HepG2 (cell line): ENCODE results near the gene DNAJC7. TPM values are rescaled to one million over a fixed set of nuclear protein-coding genes. Genes with fewer than 3 reads are reported as not detected.

ENCODE experiments used
- ATAC-seq: fragments of 200-7000 bp; cut with Tn5 transposase; 3 replicates; pipeline ENCODE4 v1.9.1; 2020; ENCODE audit warnings: mild to moderate bottlenecking, moderate library complexity
- Bru-seq: library from RNA; stranded (reverse); fragments of 400-500 nt; gene quantifications from one replicate; lab custom pipeline; 2021; lab: Mats Ljungman, UMichigan
- BruChase-seq, 2 experiments: library from RNA; stranded (reverse); fragments of 400-500 nt; gene quantifications; one replicate each; lab custom pipeline; 2021; lab: Mats Ljungman, UMichigan
- BruUV-seq: library from RNA; stranded (reverse); fragments of 400-500 nt; replicated peaks from 2 replicates; lab custom pipeline; 2021; lab: Mats Ljungman, UMichigan
- CTCF ChIA-PET: fragments of 300-600 bp; formaldehyde crosslinking; extraction: SDS; loops from one replicate; lab custom pipeline; 2021; ENCODE audit warnings: low total read pairs, inconsistent platforms, low intra/inter-chr PET ratio; lab: Yijun Ruan, JAX
- POLR2A ChIA-PET: fragments of 350-600 bp; sonication (Branson Sonifier 250); formaldehyde crosslinking; loops from one replicate; lab custom pipeline; 2020; ENCODE audit warnings: antibody characterized with exemption, inconsistent platforms; lab: Yijun Ruan, JAX
- DNase-seq: peaks from one replicate; pipeline ENCODE4 v3.0.0-alpha.2; 2015; ENCODE audit warnings: low spot score
- FAIRE-seq: peaks from 3 replicates; lab custom pipeline; 2011; peaks lifted over from hg19 to GRCh38; lab: Jason Lieb, UNC
- H2AFZ ChIP-seq: one replicate; pipeline ENCODE4 v1.6.1; 2011; ENCODE audit warnings: low read length, inconsistent platforms
- H3K27ac ChIP-seq: fragments of 300-600 bp; 3 replicates; pipeline ENCODE4 v1.8.0; 2011; ENCODE audit warnings: mixed run types, mild to moderate bottlenecking, mixed read lengths, low read length, inconsistent platforms; ENCODE audit not compliant: insufficient read depth; ENCODE audit errors: extremely low read length
- H3K27me3 ChIP-seq, 2 experiments: fragments of 200-600 bp in 1 of 2; 2 replicates in 1 of 2; 3 replicates in 1 of 2; pipeline versions ENCODE4 v1.6.0 to v1.8.0; 2011; ENCODE audit warnings: low read length in 2 of 2, mild to moderate bottlenecking in 2 of 2, moderate library complexity in 2 of 2, inconsistent platforms in 1 of 2; ENCODE audit not compliant: insufficient read depth in 2 of 2, control insufficient read depth in 1 of 2
- H3K36me3 ChIP-seq, 2 experiments: fragments of 200-600 bp in 1 of 2; replicated peaks in 1 of 2; 2 replicates in 1 of 2; 3 replicates in 1 of 2; pipeline versions ENCODE4 v1.5.1 to v1.8.0; 2011; ENCODE audit warnings: low read length in 2 of 2, inconsistent platforms in 1 of 2; ENCODE audit not compliant: insufficient read depth in 2 of 2, control insufficient read depth in 1 of 2
- H3K4me1 ChIP-seq: 2 replicates; pipeline ENCODE4 v1.5.1; 2012; ENCODE audit warnings: low read length, inconsistent platforms; ENCODE audit not compliant: insufficient read depth
- H3K4me2 ChIP-seq: 2 replicates; pipeline ENCODE4 v1.6.0; 2011; ENCODE audit warnings: low read depth, low read length, inconsistent platforms
- H3K4me3 ChIP-seq, 3 experiments: fragments of 200-600 bp in 1 of 3; sonication (generic), shearing (Covaris generic) in 1 of 3; replicated peaks in 1 of 3; 2 replicates each; pipeline ENCODE4 v1.5.1; 2011 to 2016; ENCODE audit warnings: low read length in 3 of 3, inconsistent platforms in 2 of 3, low read depth in 2 of 3, mild to moderate bottlenecking in 2 of 3, control low read depth in 1 of 3, mixed read lengths in 1 of 3; ENCODE audit not compliant: insufficient read depth in 1 of 3
- H3K79me2 ChIP-seq: one replicate; pipeline ENCODE4 v1.6.1; 2011; ENCODE audit warnings: low read length, inconsistent platforms; ENCODE audit not compliant: insufficient read depth
- H3K9ac ChIP-seq: 2 replicates; pipeline ENCODE4 v1.6.0; 2011; ENCODE audit warnings: mild to moderate bottlenecking, low read depth, low read length, inconsistent platforms; ENCODE audit not compliant: insufficient read depth
- H3K9me3 ChIP-seq: 2 replicates; pipeline ENCODE4 v1.5.1; 2012; ENCODE audit warnings: mild to moderate bottlenecking, low read length
- H4K20me1 ChIP-seq: 2 replicates; pipeline ENCODE4 v1.6.0; 2011; ENCODE audit warnings: inconsistent platforms, mild to moderate bottlenecking, low read length, moderate library complexity; ENCODE audit not compliant: insufficient read depth
- CEBPB ChIP-seq: IDR thresholded peaks from 2 replicates; pipeline ENCODE4 v1.6.1; 2011; ENCODE audit warnings: low read depth, low read length, improper control_type of control experiment, borderline replicate concordance
- MEIS2 ChIP-seq: sonication (generic); formaldehyde crosslinking; IDR thresholded peaks from 2 replicates; pipeline ENCODE4 v1.9.0; 2021; ENCODE audit warnings: mild to moderate bottlenecking, missing genetic modification reagents
- RCOR2 ChIP-seq: IDR thresholded peaks from 2 replicates; pipeline ENCODE4 v1.6.1; 2016; ENCODE audit warnings: missing biosample characterization, missing genetic modification reagents
- RNF2 ChIP-seq: fragments of 450-650 bp; conservative IDR thresholded peaks from 2 replicates; pipeline ENCODE4 v1.6.1; 2016; ENCODE audit warnings: low read depth
- ZBTB3 ChIP-seq: sonication (generic); formaldehyde crosslinking; IDR thresholded peaks from 2 replicates; pipeline ENCODE4 v1.4.0; 2020; ENCODE audit warnings: low read depth, mild to moderate bottlenecking, moderate library complexity, missing genetic modification reagents, borderline replicate concordance
- ZBTB7B ChIP-seq: sonication (generic); formaldehyde crosslinking; IDR thresholded peaks from 2 replicates; pipeline ENCODE4 v1.4.0; 2020; ENCODE audit warnings: missing genetic modification reagents
- ZC3H4 ChIP-seq: sonication (generic); formaldehyde crosslinking; IDR thresholded peaks from 2 replicates; pipeline ENCODE4 v1.4.0; 2020; ENCODE audit warnings: missing genetic modification reagents, borderline replicate concordance
- ZGPAT ChIP-seq: IDR thresholded peaks from 2 replicates; pipeline ENCODE4 v1.6.1; 2016; ENCODE audit warnings: mild to moderate bottlenecking
- ZMYM3 ChIP-seq: sonication (generic); formaldehyde crosslinking; IDR thresholded peaks from 2 replicates; pipeline ENCODE4 v1.5.1; 2020; ENCODE audit warnings: mild to moderate bottlenecking, missing genetic modification reagents
- ZNF224 ChIP-seq: sonication (generic); formaldehyde crosslinking; IDR thresholded peaks from 2 replicates; pipeline ENCODE4 v1.5.0; 2020; ENCODE audit warnings: mild to moderate bottlenecking, missing genetic modification reagents
- ZNF570 ChIP-seq: sonication (generic); formaldehyde crosslinking; IDR thresholded peaks from 2 replicates; pipeline ENCODE4 v1.4.0; 2020; ENCODE audit warnings: mild to moderate bottlenecking, missing genetic modification reagents, borderline replicate concordance
- ZNF616 ChIP-seq: sonication (generic); formaldehyde crosslinking; IDR thresholded peaks from 2 replicates; pipeline ENCODE4 v1.5.0; 2020; ENCODE audit warnings: low read depth, mild to moderate bottlenecking, missing genetic modification reagents
- WGBS: methylation state at CpG from one replicate; pipeline ENCODE4 v1.1.6; 2017; ENCODE audit warnings: low lambda C conversion rate; 5-methylcytosine and 5-hydroxymethylcytosine counted together
- in situ Hi-C: cut with HindIII; loops from 2 replicates; pipeline ENCODE4 v1.10.0; 2017; ENCODE audit warnings: low pct_unique_long_range_greater_than_20kb; ENCODE audit not compliant: extremely low pct_ligation_motif_present
- intact Hi-C: fragments of 100-400 bp; cut with micrococcal nuclease; formaldehyde crosslinking; loops from one replicate; pipeline ENCODE4 v1.10.0; 2022; ENCODE audit not compliant: unreplicated experiment
- long read RNA-seq, 2 experiments: library from RNA in 1 of 2; library from polyadenylated mRNA in 1 of 2; stranded (forward) in 1 of 2; unstranded in 1 of 2; transcript quantifications; one replicate each; pipeline ENCODE4 v2.0.0, GENCODE V29; 2019 to 2022
- polyA minus RNA-seq, 3 experiments: library from RNA; depleted of rRNA, polyadenylated mRNA; stranded (reverse); fragments of >200 nt; gene quantifications; 2 replicates each; pipeline ENCODE4 v1.2.3, GENCODE V29; 2011; ENCODE audit warnings: low replicate concordance in 1 of 3
- polyA plus RNA-seq, 8 experiments: library from polyadenylated mRNA; depleted of rRNA in 3 of 8; stranded (reverse) in 7 of 8; unstranded in 1 of 8; fragments of >200 nt; fragmentation: Illumina TruSeq in 4 of 8; extraction: Trizol in 4 of 8; gene quantifications; 2 replicates each; pipeline versions ENCODE4 v1.2.1 to v1.2.3, GENCODE V29; 2011 to 2016; ENCODE audit warnings: low read depth in 4 of 8, missing spikeins in 1 of 8, mixed read lengths in 1 of 8; ENCODE audit not compliant: insufficient read depth in 1 of 8
- total RNA-seq, 5 experiments: library from RNA; depleted of rRNA; stranded (reverse); fragments of >200 nt; fragmentation: Illumina TruSeq; extraction: Trizol; gene quantifications; 2 replicates each; pipeline ENCODE4 v1.2.3, GENCODE V29; 2016; ENCODE audit warnings: low read depth in 1 of 5

Gene DNAJC7
- total RNA-seq (2016; rRNA removed; fragmentation: Illumina TruSeq; extraction: Trizol) (132 and 179 TPM in 2 replicates), polyA plus RNA-seq (2011; rRNA removed) (47.7 and 54.7 TPM in 2 replicates), polyA minus RNA-seq (2011; rRNA and poly(A)+ RNA removed; ENCODE audit: low replicate concordance) (61.1 and 62.3 TPM in 2 replicates), Bru-seq, nascent RNA (percentile 91 among the genes with signal in this experiment), BruChase-seq, experiment 1, labeled RNA remaining after a 6-hour chase (percentile 94 among the genes with signal in this experiment), BruChase-seq, experiment 2, labeled RNA remaining after a 2-hour chase (percentile 92 among the genes with signal in this experiment)
- total RNA-seq (2016; cell fraction: cytosol; rRNA removed; fragmentation: Illumina TruSeq; extraction: Trizol; ENCODE audit: low read depth): 46.7 and 51.0 TPM in 2 replicates
- total RNA-seq (2016; cell fraction: insoluble cytoplasmic fraction; rRNA removed; fragmentation: Illumina TruSeq; extraction: Trizol): 140 and 190 TPM in 2 replicates
- 65.8 and 75.9 TPM in 2 replicates for total RNA-seq (2016; cell fraction: membrane; rRNA removed; fragmentation: Illumina TruSeq; extraction: Trizol)
- 79.3 and 85.4 TPM in 2 replicates for total RNA-seq (2016; cell fraction: nucleus; rRNA removed; fragmentation: Illumina TruSeq; extraction: Trizol)
- 23.0 and 30.1 TPM in 2 replicates for polyA plus RNA-seq (2011; cell fraction: cytosol; rRNA removed)
- polyA plus RNA-seq (2011; cell fraction: nucleus; rRNA removed): 24.7 and 29.9 TPM in 2 replicates
- 75.2 and 76.1 TPM in 2 replicates for polyA plus RNA-seq (2012)
- 45.0 and 48.2 TPM in 2 replicates for polyA plus RNA-seq (2016; cell fraction: cytosol; fragmentation: Illumina TruSeq; extraction: Trizol; ENCODE audit: low read depth)
- polyA plus RNA-seq (2016; cell fraction: insoluble cytoplasmic fraction; fragmentation: Illumina TruSeq; extraction: Trizol; ENCODE audit: low read depth): 221 and 228 TPM in 2 replicates
- 64.6 and 70.7 TPM in 2 replicates for polyA plus RNA-seq (2016; cell fraction: membrane; fragmentation: Illumina TruSeq; extraction: Trizol; ENCODE audit: low read depth)
- polyA plus RNA-seq (2016; cell fraction: nucleus; fragmentation: Illumina TruSeq; extraction: Trizol; ENCODE audit: insufficient read depth, low read depth): 97.9 and 98.9 TPM in 2 replicates
- polyA minus RNA-seq (2011; cell fraction: cytosol; rRNA and poly(A)+ RNA removed): 44.7 and 52.7 TPM in 2 replicates
- 116 and 129 TPM in 2 replicates for polyA minus RNA-seq (2011; cell fraction: nucleus; rRNA and poly(A)+ RNA removed)
- long read RNA-seq, experiment 1, transcript DNAJC7-203 (14 exons, 2,022 nt): major isoform, 90 of 168 reads
- long read RNA-seq, experiment 1, partial matches to known transcripts: 58 of 168 reads
- long read RNA-seq, experiment 1, other reads (novel, unspliced or antisense): 18 of 168 reads
- long read RNA-seq, experiment 2, transcript DNAJC7-203 (14 exons, 2,022 nt): major isoform, 76 of 210 reads
- long read RNA-seq, experiment 2, partial matches to known transcripts: 67 of 210 reads
- long read RNA-seq, experiment 2, other reads (novel, unspliced or antisense): 66 of 210 reads

GRCh38 chr17:42016941-42017865 is at the start of gene DNAJC7:
Gene DNAJC7, minus strand, starts transcription at chr17:42017439. Its CDS starts 23 bp downstream, at chr17:42017416.
- Histone ChIP-seq H2AFZ (peak within 1 kb of the TSS; percentile 47), H3K27ac (peak within 1 kb of the TSS; percentile 84), H4K20me1 (no peaks in the 10 kb centered on the region; the same call in 1 of the 2 replicates), H3K4me2 (peak within 1 kb of the TSS; percentile 91), H3K36me3 (peaks cover 2 to 14% of the 10 kb centered on the region in 2 experiments; a peak in 4 of 5 replicates), H3K79me2 (peaks cover 76% of the 10 kb centered on the region), H3K27me3 (peaks cover 0 to 3% of the 10 kb centered on the region in 2 experiments; a peak in 1 of 5 replicates), H3K4me1 (peaks cover 71% of the 10 kb centered on the region), H3K9ac (peak within 1 kb of the TSS; percentile 97), H3K4me3 (peak within 1 kb of the TSS; percentile 76 to 96 (median 89)), H3K9me3 (no peaks in the 10 kb centered on the region)
- in situ Hi-C loops (loop anchor here (5.0 kb wide), 1 partner anchor 50 kb away; the partner anchor contains the start of gene CNP), intact Hi-C loops (loop anchor here (2.0 kb wide), 1 partner anchor 14 kb away; no protein-coding TSS in a partner anchor)
- POLR2A ChIA-PET: interaction anchor here (0.8 to 7.5 kb wide), 30 partner anchors 8 to 371 kb away, joined by 3 to 183 read pairs (median 6); partner anchors contain the start of genes ACLY, CNP, DHX58 and EIF1
- FAIRE-seq (no peak), ATAC-seq (peak; percentile 95), DNase-seq (peak; percentile 91)
- under 1% methylated on average over 59 of the region's 70 CpGs for WGBS
- CTCF ChIA-PET: no interaction called here
- BruUV-seq: TSS peak; percentile 77
- TF ChIP-seq RNF2: no peak
- peak; percentile 54 for TF ChIP-seq ZMYM3 (CRISPR knock-in tag)
- TF ChIP-seq RCOR2: peak; percentile 46; the same call in 1 of the 2 replicates
- peak; percentile 100 for TF ChIP-seq ZBTB7B (CRISPR knock-in tag)
- peak; percentile 78; the same call in 1 of the 2 replicates for TF ChIP-seq ZNF570 (CRISPR knock-in tag)
- TF ChIP-seq ZNF224: peak; percentile 92
- TF ChIP-seq CEBPB: no peak
- no peak; the same call in 1 of the 2 replicates for TF ChIP-seq ZC3H4 (CRISPR knock-in tag)
- peak; percentile 86 for TF ChIP-seq MEIS2 (CRISPR knock-in tag)
- TF ChIP-seq ZGPAT (CRISPR knock-in tag): peak; percentile 99
- TF ChIP-seq ZBTB3 (CRISPR knock-in tag): no peak; the same call in 1 of the 2 replicates
- TF ChIP-seq ZNF616: no peak; the same call in 1 of the 2 replicates
